GM23338 (cell line): ENCODE measurements around the gene THBS3. TPM values are rescaled to one million over a fixed set of nuclear protein-coding genes. Genes with fewer than 3 reads are reported as not detected.
A peak's percentile ranks its signal among the peaks of the same experiment; 100 is the strongest.

ENCODE experiments used
- ATAC-seq: fragments of 200-7000 bp; cut with Tn5 transposase; 3 replicates; pipeline ENCODE4 v1.9.1; 2020
- DNase-seq: peaks from one replicate; pipeline ENCODE4 v3.0.0-alpha.2; 2015; ENCODE audit warnings: low spot score
- H2AFZ ChIP-seq: fragments of 200-600 bp; sonication (generic); 2 replicates; pipeline ENCODE4 v1.8.0; 2016; ENCODE audit warnings: antibody characterized with exemption, mild to moderate bottlenecking, moderate library complexity
- H3F3A ChIP-seq: fragments of 200-600 bp; sonication (generic); replicated peaks from 2 replicates; pipeline ENCODE4 v1.8.0; 2017; ENCODE audit warnings: antibody characterized with exemption, mixed run types, low read depth
- H3K27ac ChIP-seq: fragments of 200-600 bp; sonication (generic); 2 replicates; pipeline ENCODE4 v1.6.1; 2016; ENCODE audit warnings: low read depth
- H3K27me3 ChIP-seq: fragments of 200-600 bp; sonication (generic); 2 replicates; pipeline ENCODE4 v1.8.0; 2016; ENCODE audit warnings: mild to moderate bottlenecking, mixed run types, moderate library complexity; ENCODE audit not compliant: insufficient read depth
- H3K36me3 ChIP-seq: fragments of 200-600 bp; sonication (generic); 2 replicates; pipeline ENCODE4 v1.8.0; 2016; ENCODE audit warnings: mild to moderate bottlenecking; ENCODE audit not compliant: insufficient read depth
- H3K4me1 ChIP-seq: fragments of 200-600 bp; sonication (generic); 2 replicates; pipeline ENCODE4 v1.8.0; 2016; ENCODE audit warnings: mild to moderate bottlenecking, moderate library complexity; ENCODE audit not compliant: insufficient read depth
- H3K4me2 ChIP-seq: fragments of 200-600 bp; sonication (generic); 2 replicates; pipeline ENCODE4 v1.7.1; 2017; ENCODE audit warnings: mixed run types
- H3K4me3 ChIP-seq: fragments of 200-600 bp; sonication (generic); 2 replicates; pipeline ENCODE4 v1.6.1; 2016; ENCODE audit warnings: mixed run types
- H3K79me2 ChIP-seq: fragments of 200-600 bp; sonication (generic); replicated peaks from 2 replicates; pipeline ENCODE4 v1.8.0; 2017; ENCODE audit warnings: mild to moderate bottlenecking; ENCODE audit not compliant: insufficient read depth
- H3K9me2 ChIP-seq: fragments of 200-600 bp; sonication (generic); 2 replicates; pipeline ENCODE4 v1.8.0; 2017; ENCODE audit not compliant: insufficient read depth
- H4K20me1 ChIP-seq: fragments of 200-600 bp; sonication (generic); replicated peaks from 2 replicates; pipeline ENCODE4 v1.8.0; 2017; ENCODE audit warnings: mild to moderate bottlenecking; ENCODE audit not compliant: insufficient read depth
- H3K27ac Mint-ChIP-seq: 2 replicates; pipeline ENCODE4 v1.8.0; 2020; ENCODE audit warnings: inconsistent platforms, mild to moderate bottlenecking, moderate library complexity, mixed read lengths
- H3K27me3 Mint-ChIP-seq: 3 replicates; pipeline ENCODE4 v1.8.0; 2022; ENCODE audit warnings: low read depth, mild to moderate bottlenecking, moderate library complexity, mixed read lengths, inconsistent platforms; ENCODE audit not compliant: insufficient read depth, poor library complexity
- H3K36me3 Mint-ChIP-seq: 3 replicates; pipeline ENCODE4 v1.8.0; 2021; ENCODE audit warnings: low read depth, mild to moderate bottlenecking, inconsistent platforms, moderate library complexity, mixed read lengths
- H3K4me1 Mint-ChIP-seq: 3 replicates; pipeline ENCODE4 v1.8.0; 2020; ENCODE audit warnings: mild to moderate bottlenecking, inconsistent platforms, mixed read lengths
- H3K4me3 Mint-ChIP-seq: 3 replicates; pipeline ENCODE4 v1.8.0; 2021; ENCODE audit warnings: moderate library complexity, mild to moderate bottlenecking, inconsistent platforms, mixed read lengths
- H3K9me3 Mint-ChIP-seq: 3 replicates; pipeline ENCODE4 v1.8.0; 2020; ENCODE audit warnings: moderate library complexity, mild to moderate bottlenecking, inconsistent platforms, mixed read lengths
- EZH2phosphoT487 ChIP-seq: fragments of 200-600 bp; sonication (generic); IDR thresholded peaks from one replicate; pipeline ENCODE4 v1.8.1; 2018; ENCODE audit warnings: antibody characterized with exemption; ENCODE audit not compliant: unreplicated experiment
- NANOG ChIP-seq: IDR thresholded peaks from 2 replicates; pipeline ENCODE4 v1.6.1; 2016; ENCODE audit warnings: antibody characterized with exemption, borderline replicate concordance
- POLR2AphosphoS5 ChIP-seq: IDR thresholded peaks from 2 replicates; pipeline ENCODE4 v1.6.1; 2016; ENCODE audit warnings: antibody characterized with exemption, low read depth
- ZNF114 ChIP-seq: fragments of 250-450 bp; sonication (Bioruptor Pico); IDR thresholded peaks from 2 replicates; pipeline ENCODE4 v1.5.0; 2020; ENCODE audit warnings: mild to moderate bottlenecking, moderate library complexity
- polyA plus RNA-seq: library from polyadenylated mRNA; unstranded; fragments of >200 nt; fragmentation: Nextera tagmentation; extraction: Ambion mirVana; gene quantifications from 2 replicates; pipeline ENCODE4 v1.2.1, GENCODE V29; 2016
- total RNA-seq: library from RNA; depleted of rRNA; stranded (reverse); fragments of >200 nt; shearing (Covaris generic); gene quantifications from 2 replicates; pipeline ENCODE4 v1.2.3, GENCODE V29; 2014
- TF ChIP-seq, protein P1 (sequence below), 2 experiments: fragments of 200-600 bp in 1 of 2; sonication (generic) in 1 of 2; conservative IDR thresholded peaks; 2 replicates each; pipeline versions ENCODE4 v1.5.1 to v1.6.1; 2016 to 2017; ENCODE audit warnings: antibody characterized with exemption in 2 of 2, low read depth in 2 of 2, mild to moderate bottlenecking in 2 of 2, moderate library complexity in 1 of 2

The THBS3 gene
- total and polyA plus RNA-seq, 2 experiments from 2014 or later, result 1.2 to 4.3 TPM

- no peak for TF ChIP-seq EZH2phosphoT487
- TF ChIP-seq, protein P1, sequence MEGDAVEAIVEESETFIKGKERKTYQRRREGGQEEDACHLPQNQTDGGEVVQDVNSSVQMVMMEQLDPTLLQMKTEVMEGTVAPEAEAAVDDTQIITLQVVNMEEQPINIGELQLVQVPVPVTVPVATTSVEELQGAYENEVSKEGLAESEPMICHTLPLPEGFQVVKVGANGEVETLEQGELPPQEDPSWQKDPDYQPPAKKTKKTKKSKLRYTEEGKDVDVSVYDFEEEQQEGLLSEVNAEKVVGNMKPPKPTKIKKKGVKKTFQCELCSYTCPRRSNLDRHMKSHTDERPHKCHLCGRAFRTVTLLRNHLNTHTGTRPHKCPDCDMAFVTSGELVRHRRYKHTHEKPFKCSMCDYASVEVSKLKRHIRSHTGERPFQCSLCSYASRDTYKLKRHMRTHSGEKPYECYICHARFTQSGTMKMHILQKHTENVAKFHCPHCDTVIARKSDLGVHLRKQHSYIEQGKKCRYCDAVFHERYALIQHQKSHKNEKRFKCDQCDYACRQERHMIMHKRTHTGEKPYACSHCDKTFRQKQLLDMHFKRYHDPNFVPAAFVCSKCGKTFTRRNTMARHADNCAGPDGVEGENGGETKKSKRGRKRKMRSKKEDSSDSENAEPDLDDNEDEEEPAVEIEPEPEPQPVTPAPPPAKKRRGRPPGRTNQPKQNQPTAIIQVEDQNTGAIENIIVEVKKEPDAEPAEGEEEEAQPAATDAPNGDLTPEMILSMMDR (conservative IDR thresholded peaks at IDR 0.05; ENCODE audit: low read depth in 2 of 2), result peak; percentile 97 to 99
- Mint-ChIP-seq H3K27me3 (peaks cover 4% of the 10 kb centered on the region), H3K36me3 (peaks cover 20% of the 10 kb centered on the region), H3K27ac (peak overlapping the region; percentile 85), H3K9me3 (peaks cover 6% of the 10 kb centered on the region), H3K4me1 (peaks cover 18% of the 10 kb centered on the region), H3K4me3 (peak overlapping the region; percentile 85)
- peak; percentile 81 for ATAC-seq
- peak overlapping the region; percentile 95 for H3K4me2 ChIP-seq
- peak overlapping the region; percentile 68; the same call in 1 of the 2 replicates for H3K27ac ChIP-seq
- peak overlapping the region; percentile 99 for H2AFZ ChIP-seq
- H3K4me1 ChIP-seq, result peaks cover 23% of the 10 kb centered on the region
- no peaks in the 10 kb centered on the region for H3K36me3 ChIP-seq
- peak; percentile 97 for DNase-seq
- peak overlapping the region; percentile 64 for H3K4me3 ChIP-seq
- no peaks in the 10 kb centered on the region for H4K20me1 ChIP-seq
- no peaks in the 10 kb centered on the region for H3K27me3 ChIP-seq
- H3F3A ChIP-seq, result peaks cover 30% of the 10 kb centered on the region
- no peaks in the 10 kb centered on the region for H3K9me2 ChIP-seq
- H3K79me2 ChIP-seq, result peaks cover 15% of the 10 kb centered on the region
These were observed 40.3 kb downstream of the THBS3 start for GRCh38 chr1:155167166-155168104.

- Histone ChIP-seq H2AFZ (peak overlapping the region; percentile 100), H4K20me1 (no peaks in the 10 kb centered on the region), H3K4me2 (peak overlapping the region; percentile 95), H3K36me3 (no peaks in the 10 kb centered on the region), H3F3A (peaks cover 22% of the 10 kb centered on the region), H3K4me3 (peak overlapping the region; percentile 64), H3K27me3 (no peaks in the 10 kb centered on the region), H3K27ac (peak overlapping the region; percentile 68; the same call in 1 of the 2 replicates), H3K4me1 (peaks cover 16% of the 10 kb centered on the region; the same call in 1 of the 2 replicates), H3K79me2 (peaks cover 7% of the 10 kb centered on the region), H3K9me2 (no peaks in the 10 kb centered on the region)
- H3K36me3 Mint-ChIP-seq, result peaks cover 15% of the 10 kb centered on the region
- H3K4me3 Mint-ChIP-seq, result peak overlapping the region; percentile 85
- H3K4me1 Mint-ChIP-seq, result peaks cover 11% of the 10 kb centered on the region
- H3K9me3 Mint-ChIP-seq, result peaks cover 6% of the 10 kb centered on the region; the same call in 2 of the 3 replicates
- DNase-seq (peak; percentile 88), ATAC-seq (peak; percentile 59)
- TF ChIP-seq NANOG (no peak), ZNF114 (CRISPR knock-in tag) (no peak), POLR2AphosphoS5 (peak; percentile 14)
- TF ChIP-seq, protein P1 (conservative IDR thresholded peaks at IDR 0.05; ENCODE audit: low read depth in 2 of 2), result 0 out of 4 replicates have a peak, but pooled peaks of 1 of the 2 experiments have one; percentile 1
- peak overlapping the region; percentile 87 for H3K27ac Mint-ChIP-seq
- peaks cover 4% of the 10 kb centered on the region for H3K27me3 Mint-ChIP-seq
These were observed 41.1 kb downstream of the THBS3 start for GRCh38 chr1:155166471-155167165.
